ENCODE data around the gene SURF4.

The SURF4 gene

DNA sequence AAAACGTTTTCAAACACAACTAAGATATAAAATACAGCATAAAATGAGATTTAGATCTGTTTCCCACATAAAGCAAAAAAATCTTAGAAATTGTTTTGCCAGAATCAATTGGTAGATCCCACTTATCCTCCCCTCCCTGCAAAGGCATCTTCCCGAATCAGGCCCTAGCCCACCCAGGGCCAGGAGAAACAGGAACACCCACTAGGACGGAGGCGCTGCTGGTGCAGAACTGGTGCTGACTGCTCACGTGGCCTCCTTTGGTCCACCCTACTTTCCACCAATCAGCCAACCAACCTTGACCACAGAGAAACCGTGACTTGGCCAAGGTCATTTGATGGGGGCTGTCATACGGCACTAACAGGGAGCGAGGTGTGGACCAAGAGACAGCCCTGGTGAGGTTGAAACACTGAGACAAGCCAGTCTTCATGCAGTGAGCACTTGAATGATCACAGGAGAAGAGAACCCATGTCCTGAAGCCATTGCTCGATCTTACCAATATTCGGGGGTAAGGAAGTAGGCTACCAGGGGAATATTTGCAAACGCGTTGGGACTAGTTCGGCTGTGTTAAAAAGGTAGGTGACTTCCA is 14.3 kb downstream of the SURF4 start:
- no peak overlapping the region for H3K4me3 ChIP-seq (ENCODE audit: low read depth, low read length)
- no peak for DNase-seq (ENCODE audit: low read depth)
- TF ChIP-seq, protein P1, sequence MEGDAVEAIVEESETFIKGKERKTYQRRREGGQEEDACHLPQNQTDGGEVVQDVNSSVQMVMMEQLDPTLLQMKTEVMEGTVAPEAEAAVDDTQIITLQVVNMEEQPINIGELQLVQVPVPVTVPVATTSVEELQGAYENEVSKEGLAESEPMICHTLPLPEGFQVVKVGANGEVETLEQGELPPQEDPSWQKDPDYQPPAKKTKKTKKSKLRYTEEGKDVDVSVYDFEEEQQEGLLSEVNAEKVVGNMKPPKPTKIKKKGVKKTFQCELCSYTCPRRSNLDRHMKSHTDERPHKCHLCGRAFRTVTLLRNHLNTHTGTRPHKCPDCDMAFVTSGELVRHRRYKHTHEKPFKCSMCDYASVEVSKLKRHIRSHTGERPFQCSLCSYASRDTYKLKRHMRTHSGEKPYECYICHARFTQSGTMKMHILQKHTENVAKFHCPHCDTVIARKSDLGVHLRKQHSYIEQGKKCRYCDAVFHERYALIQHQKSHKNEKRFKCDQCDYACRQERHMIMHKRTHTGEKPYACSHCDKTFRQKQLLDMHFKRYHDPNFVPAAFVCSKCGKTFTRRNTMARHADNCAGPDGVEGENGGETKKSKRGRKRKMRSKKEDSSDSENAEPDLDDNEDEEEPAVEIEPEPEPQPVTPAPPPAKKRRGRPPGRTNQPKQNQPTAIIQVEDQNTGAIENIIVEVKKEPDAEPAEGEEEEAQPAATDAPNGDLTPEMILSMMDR (IDR thresholded peaks at IDR 0.05; ENCODE audit: low read depth, low read length, missing control alignments): no peak
- in situ Hi-C loops (cut with HindIII; ENCODE audit: low sequenced_read_pairs): no loop called here

DNA sequence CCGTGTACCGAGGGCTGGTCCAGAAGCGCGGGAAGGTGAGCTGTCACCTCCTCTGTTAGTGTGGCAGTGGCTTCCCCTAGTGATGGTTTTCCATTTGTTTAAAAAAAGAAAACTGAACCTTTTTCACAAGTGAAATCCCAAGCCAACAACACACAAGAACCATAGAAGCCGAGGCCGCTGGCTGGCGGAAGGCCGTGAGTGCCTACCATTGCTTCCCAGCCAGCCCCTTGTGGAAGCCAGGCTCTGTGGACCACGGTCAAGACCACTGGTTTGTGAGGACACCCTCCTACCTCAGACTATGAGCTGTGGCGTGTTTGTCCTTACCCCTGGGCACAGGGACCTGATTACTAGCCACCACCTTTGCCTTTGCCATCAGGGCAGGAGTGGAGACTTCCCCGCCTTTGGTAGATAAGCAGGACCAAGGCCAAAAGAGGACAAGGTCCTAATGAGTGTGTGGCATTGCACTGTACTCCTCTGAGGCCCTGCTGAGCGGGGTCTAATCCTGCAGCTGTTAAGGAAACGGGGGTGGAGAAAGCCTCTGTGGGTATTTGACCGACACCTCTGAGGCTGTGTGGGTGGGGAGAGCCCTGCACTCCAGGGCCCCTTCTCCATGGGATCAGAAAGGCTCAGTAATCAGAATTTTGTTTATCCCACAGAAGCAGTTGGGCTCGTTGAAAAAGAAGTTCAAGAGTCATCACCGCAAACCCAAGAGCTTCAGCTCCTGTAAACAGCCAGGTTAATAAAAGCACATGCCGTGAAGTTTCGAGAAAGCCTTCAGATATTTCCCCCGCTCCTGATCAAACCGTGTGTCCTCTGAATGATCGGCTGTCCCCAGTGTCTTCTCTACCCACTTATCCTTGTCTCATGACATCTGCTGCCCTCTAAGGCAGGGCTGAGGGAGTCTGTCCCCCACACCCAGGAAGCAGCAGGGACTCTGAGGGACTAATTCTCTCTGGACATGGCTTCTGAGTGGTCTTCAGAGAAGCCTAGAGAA is 15.2 kb downstream of the SURF4 start:
- no peak overlapping the region for H3K4me3 ChIP-seq (ENCODE audit: low read depth, low read length)
- in situ Hi-C loops (cut with HindIII; ENCODE audit: low sequenced_read_pairs): no loop called here
- no peak for DNase-seq (ENCODE audit: low read depth)
- TF ChIP-seq, protein P1 (IDR thresholded peaks at IDR 0.05; ENCODE audit: low read depth, low read length, missing control alignments): no peak

DNA sequence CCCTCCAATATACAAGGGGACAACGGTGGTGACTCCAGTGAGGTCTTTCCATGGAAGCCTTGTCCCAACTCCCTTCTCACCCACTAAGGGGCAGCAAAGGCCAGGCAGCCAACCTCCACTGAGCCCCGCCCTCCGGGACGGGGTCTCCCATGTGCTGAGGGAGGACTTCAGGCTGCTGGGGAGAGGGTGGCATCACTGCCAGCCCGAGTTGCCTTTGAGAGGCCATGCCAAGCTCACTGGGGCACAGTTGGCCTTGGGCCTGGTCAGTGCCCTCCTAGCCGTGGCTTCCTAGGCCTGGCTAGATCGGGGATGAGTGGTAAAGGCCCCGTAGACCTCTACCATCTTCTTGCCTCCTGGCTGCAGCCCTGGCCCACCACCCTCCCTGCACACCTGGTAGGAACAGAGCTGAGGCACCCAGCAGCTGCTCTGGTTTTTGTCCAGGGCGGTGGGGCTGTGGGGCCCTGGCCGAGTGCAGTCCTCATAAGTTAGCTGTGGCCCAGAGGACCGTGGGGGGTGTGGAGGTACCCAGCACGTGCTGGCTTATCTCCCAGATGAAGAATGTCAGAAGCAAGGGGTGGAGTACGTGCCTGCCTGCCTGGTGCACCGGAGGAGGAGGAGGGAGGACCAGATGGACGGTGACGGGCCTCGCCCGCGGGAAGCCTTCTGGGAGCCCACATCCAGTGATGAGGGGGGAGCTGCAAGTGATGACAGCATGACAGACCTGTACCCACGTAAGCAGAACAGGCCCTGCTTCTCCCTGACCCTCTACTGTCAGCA is 16.3 kb downstream of the SURF4 start:
- no peak overlapping the region for H3K4me3 ChIP-seq (ENCODE audit: low read depth, low read length)
- DNase-seq (ENCODE audit: low read depth): no peak
- TF ChIP-seq, protein P1 (IDR thresholded peaks at IDR 0.05; ENCODE audit: low read depth, low read length, missing control alignments): peak; percentile 17
- in situ Hi-C loops (cut with HindIII; ENCODE audit: low sequenced_read_pairs): no loop called here

DNA sequence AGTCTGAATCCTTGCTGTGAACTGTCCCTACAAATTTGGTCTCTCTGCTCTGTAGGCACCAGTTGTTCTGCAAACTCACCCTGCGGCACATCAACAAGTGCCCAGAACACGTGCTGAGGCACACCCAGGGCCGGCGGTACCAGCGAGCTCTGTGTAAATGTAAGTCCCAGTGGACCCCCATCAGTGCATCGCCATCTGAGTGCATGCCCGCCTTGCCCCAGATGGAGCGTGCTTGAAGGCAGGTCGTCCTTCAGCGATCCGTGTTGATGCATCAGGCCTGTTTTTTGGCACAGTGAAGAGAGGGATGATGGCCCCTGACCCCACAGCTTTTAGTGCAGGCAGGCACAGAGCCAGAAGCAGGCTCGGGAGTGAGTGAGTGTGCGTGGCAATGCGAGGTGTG is 18.2 kb downstream of the SURF4 start:
- H3K4me3 ChIP-seq (ENCODE audit: low read depth, low read length): no peak overlapping the region

DNA sequence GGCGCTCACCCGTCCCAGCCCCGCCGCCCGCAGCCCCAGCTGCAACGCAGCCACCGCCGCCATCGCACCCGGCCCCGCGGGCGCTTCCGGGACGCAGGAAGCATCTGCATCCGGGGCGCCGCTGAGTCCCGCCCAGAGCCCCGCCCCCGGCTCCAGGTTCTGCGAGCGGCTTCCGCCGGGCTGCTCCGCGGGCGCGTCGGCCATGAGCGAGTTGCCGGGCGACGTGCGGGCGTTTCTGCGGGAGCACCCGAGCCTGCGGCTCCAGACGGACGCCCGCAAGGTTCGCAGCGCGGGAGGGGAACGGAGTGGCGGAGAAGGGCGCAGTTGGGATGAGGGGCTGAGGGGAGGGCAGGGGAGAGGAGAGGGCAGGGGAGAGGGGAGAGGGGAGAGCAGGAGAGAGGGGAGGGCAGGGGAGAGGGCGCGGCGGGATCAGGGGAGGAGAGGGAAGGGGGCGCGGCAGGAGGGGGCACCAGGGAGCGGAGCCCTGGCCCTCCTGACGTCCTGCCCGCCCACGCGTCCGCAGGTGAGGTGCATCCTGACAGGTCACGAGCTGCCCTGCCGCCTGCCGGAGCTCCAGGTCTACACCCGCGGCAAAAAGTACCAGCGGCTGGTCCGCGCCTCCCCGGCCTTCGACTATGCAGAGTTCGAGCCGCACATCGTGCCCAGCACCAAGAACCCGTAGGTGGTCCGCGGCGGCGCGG is 19.3 kb downstream of the SURF4 start, which contains the start of the genes SURF1 and SURF2:
TSS of gene SURF1 (minus strand) at position 97 of the 701 bp plus-strand sequence. CDS start at position 63, 34 bp downstream.
TSS of gene SURF2 (plus strand) at position 160 of the 701 bp plus-strand sequence. CDS start at position 203, 43 bp downstream.
- TF ChIP-seq, protein P1 (IDR thresholded peaks at IDR 0.05; ENCODE audit: low read depth, low read length, missing control alignments): no peak

More for the DNA sequence above, 18.2 kb downstream of the SURF4 start:
- TF ChIP-seq, protein P1 (IDR thresholded peaks at IDR 0.05; ENCODE audit: low read depth, low read length, missing control alignments): no peak
- in situ Hi-C loops (cut with HindIII; ENCODE audit: low sequenced_read_pairs): no loop called here
- DNase-seq (ENCODE audit: low read depth): no peak

More for the DNA sequence above, 19.3 kb downstream of the SURF4 start, which contains the start of the genes SURF1 and SURF2:
- no peak for DNase-seq (ENCODE audit: low read depth)
- H3K4me3 ChIP-seq (ENCODE audit: low read depth, low read length): peak within 1 kb of the TSS; percentile 76
- in situ Hi-C loops (cut with HindIII; ENCODE audit: low sequenced_read_pairs): no loop called here
